Loucy (cell line): ENCODE results near the gene LVRN.

Experiments
- H2AFZ ChIP-seq: fragments of 200-600 bp; sonication (generic); 2 replicates; pipeline ENCODE4 v1.6.0; 2016; ENCODE audit warnings: antibody characterized with exemption, mild to moderate bottlenecking, low read length, moderate library complexity
- H3F3A ChIP-seq: fragments of 200-600 bp; 2 replicates; pipeline ENCODE4 v1.6.0; 2016; ENCODE audit warnings: antibody characterized with exemption, low read depth, mild to moderate bottlenecking
- H3K27me3 ChIP-seq: fragments of 200-600 bp; sonication (generic); 2 replicates; pipeline ENCODE4 v1.6.1; 2014; ENCODE audit warnings: low read length, mild to moderate bottlenecking; ENCODE audit not compliant: insufficient read depth, poor library complexity, severe bottlenecking
- H3K36me3 ChIP-seq: fragments of 200-600 bp; sonication (generic); 2 replicates; pipeline ENCODE4 v1.6.1; 2016; ENCODE audit warnings: low read length; ENCODE audit not compliant: insufficient read depth
- H3K4me1 ChIP-seq: fragments of 200-600 bp; sonication (generic); 2 replicates; pipeline ENCODE4 v1.5.1; 2014; ENCODE audit warnings: low read length, mild to moderate bottlenecking; ENCODE audit not compliant: insufficient read depth, poor library complexity, severe bottlenecking
- H3K4me2 ChIP-seq: fragments of 200-600 bp; sonication (generic); 2 replicates; pipeline ENCODE4 v1.6.0; 2014; ENCODE audit warnings: antibody characterized with exemption, low read length, low read depth, mild to moderate bottlenecking; ENCODE audit not compliant: poor library complexity, severe bottlenecking
- H3K4me3 ChIP-seq: fragments of 200-600 bp; sonication (generic); 2 replicates; pipeline ENCODE4 v1.5.1; 2014; ENCODE audit warnings: low read length, mild to moderate bottlenecking, mixed read lengths; ENCODE audit not compliant: poor library complexity, severe bottlenecking
- H3K79me2 ChIP-seq: fragments of 200-600 bp; sonication (generic); 2 replicates; pipeline ENCODE4 v1.6.1; 2014; ENCODE audit warnings: low read length; ENCODE audit not compliant: insufficient read depth
- H3K9ac ChIP-seq: fragments of 200-600 bp; sonication (generic); 2 replicates; pipeline ENCODE4 v1.6.0; 2014; ENCODE audit warnings: mild to moderate bottlenecking, low read depth, low read length, moderate library complexity; ENCODE audit not compliant: poor library complexity, severe bottlenecking
- H3K9me2 ChIP-seq: fragments of 200-600 bp; sonication (generic); replicated peaks from 2 replicates; pipeline ENCODE4 v1.6.1; 2016; ENCODE audit warnings: low read depth, low read length, mixed read lengths
- H3K9me3 ChIP-seq: fragments of 200-600 bp; sonication (generic); 2 replicates; pipeline ENCODE4 v1.6.1; 2014; ENCODE audit warnings: mild to moderate bottlenecking, antibody characterized with exemption, low read length, low read depth; ENCODE audit not compliant: insufficient read depth
- H4K20me1 ChIP-seq: fragments of 200-600 bp; sonication (generic); 2 replicates; pipeline ENCODE4 v1.6.0; 2014; ENCODE audit warnings: antibody characterized with exemption, low read length, mild to moderate bottlenecking; ENCODE audit not compliant: insufficient read depth, poor library complexity, severe bottlenecking
- EZH2phosphoT487 ChIP-seq: fragments of 200-600 bp; IDR thresholded peaks from 2 replicates; pipeline ENCODE4 v1.6.1; 2018; ENCODE audit warnings: antibody characterized with exemption, mild to moderate bottlenecking, moderate library complexity, borderline replicate concordance
- TF ChIP-seq, protein P1 (sequence below): fragments of 200-600 bp; sonication (generic); conservative IDR thresholded peaks from 2 replicates; pipeline ENCODE4 v1.5.1; 2014; ENCODE audit warnings: mild to moderate bottlenecking, antibody characterized with exemption, low read length

LVRN gene

GRCh38 chr5:116063950-116064349 lies 101.7 kb downstream of the LVRN start:
- Histone ChIP-seq H3K9me3 (no peaks in the 10 kb centered on the region), H3K27me3 (no peaks in the 10 kb centered on the region), H3K79me2 (no peaks in the 10 kb centered on the region), H3K4me1 (no peaks in the 10 kb centered on the region), H3K9me2 (no peaks in the 10 kb centered on the region), H2AFZ (no peak overlapping the region), H3K9ac (no peak overlapping the region), H3K36me3 (no peaks in the 10 kb centered on the region), H3K4me3 (no peak overlapping the region), H3F3A (no peaks in the 10 kb centered on the region), H4K20me1 (no peaks in the 10 kb centered on the region), H3K4me2 (no peak overlapping the region)
- no peak for TF ChIP-seq EZH2phosphoT487

DNA sequence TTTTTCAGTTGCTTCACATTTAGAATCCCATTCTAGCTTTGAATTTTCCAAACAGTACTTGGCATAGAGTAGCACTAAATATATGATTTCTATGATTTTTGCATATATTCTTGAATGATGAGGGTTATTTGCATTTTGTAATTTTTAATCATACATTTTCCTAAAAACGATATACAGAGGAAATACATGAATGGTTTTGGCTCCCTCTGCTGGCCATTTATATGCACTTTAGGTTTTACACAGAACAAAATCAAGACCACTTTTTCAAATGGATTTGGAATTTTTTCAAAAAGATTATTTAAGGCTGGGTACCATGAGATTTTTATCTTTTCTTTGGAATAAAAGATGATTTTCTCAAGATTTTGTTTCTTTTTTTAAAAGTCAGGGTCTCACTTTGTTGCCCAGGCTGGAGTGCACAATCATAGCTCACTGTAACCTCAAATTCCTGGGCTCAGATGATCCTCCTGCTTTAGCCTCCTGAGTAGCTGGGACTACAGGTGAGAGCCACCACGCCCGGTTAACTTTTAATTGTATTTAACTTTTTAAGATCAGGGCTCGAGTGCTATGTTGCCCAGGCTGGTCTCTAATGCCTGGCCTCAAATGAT lies 105.9 kb downstream of the LVRN start:
- no peaks in the 10 kb centered on the region for H3K27me3 ChIP-seq
- TF ChIP-seq EZH2phosphoT487, result no peak
- TF ChIP-seq, protein P1, sequence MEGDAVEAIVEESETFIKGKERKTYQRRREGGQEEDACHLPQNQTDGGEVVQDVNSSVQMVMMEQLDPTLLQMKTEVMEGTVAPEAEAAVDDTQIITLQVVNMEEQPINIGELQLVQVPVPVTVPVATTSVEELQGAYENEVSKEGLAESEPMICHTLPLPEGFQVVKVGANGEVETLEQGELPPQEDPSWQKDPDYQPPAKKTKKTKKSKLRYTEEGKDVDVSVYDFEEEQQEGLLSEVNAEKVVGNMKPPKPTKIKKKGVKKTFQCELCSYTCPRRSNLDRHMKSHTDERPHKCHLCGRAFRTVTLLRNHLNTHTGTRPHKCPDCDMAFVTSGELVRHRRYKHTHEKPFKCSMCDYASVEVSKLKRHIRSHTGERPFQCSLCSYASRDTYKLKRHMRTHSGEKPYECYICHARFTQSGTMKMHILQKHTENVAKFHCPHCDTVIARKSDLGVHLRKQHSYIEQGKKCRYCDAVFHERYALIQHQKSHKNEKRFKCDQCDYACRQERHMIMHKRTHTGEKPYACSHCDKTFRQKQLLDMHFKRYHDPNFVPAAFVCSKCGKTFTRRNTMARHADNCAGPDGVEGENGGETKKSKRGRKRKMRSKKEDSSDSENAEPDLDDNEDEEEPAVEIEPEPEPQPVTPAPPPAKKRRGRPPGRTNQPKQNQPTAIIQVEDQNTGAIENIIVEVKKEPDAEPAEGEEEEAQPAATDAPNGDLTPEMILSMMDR, result peak; percentile 74
- no peak overlapping the region for H3K9ac ChIP-seq
- no peak overlapping the region for H3K4me3 ChIP-seq
- no peaks in the 10 kb centered on the region for H3K9me3 ChIP-seq
- H3K9me2 ChIP-seq, result no peaks in the 10 kb centered on the region
- H3K79me2 ChIP-seq, result no peaks in the 10 kb centered on the region
- H3K4me1 ChIP-seq, result no peaks in the 10 kb centered on the region
- no peak overlapping the region for H3K4me2 ChIP-seq
- no peaks in the 10 kb centered on the region for H3F3A ChIP-seq
- peak overlapping the region; percentile 36; the same call in 1 of the 2 replicates for H2AFZ ChIP-seq
- no peaks in the 10 kb centered on the region for H4K20me1 ChIP-seq
- no peaks in the 10 kb centered on the region for H3K36me3 ChIP-seq

- H3K9me3 ChIP-seq, result no peaks in the 10 kb centered on the region
These were observed 108.9 kb downstream of the LVRN start for GRCh38 chr5:116071211-116071610.

More at GRCh38 chr5:116071211-116071610, 108.9 kb downstream of the LVRN start:
- H3K4me2 ChIP-seq, result no peak overlapping the region
- H3K4me3 ChIP-seq, result no peak overlapping the region
- no peak overlapping the region for H3K9ac ChIP-seq
- H4K20me1 ChIP-seq, result no peaks in the 10 kb centered on the region
- peaks cover 11% of the 10 kb centered on the region for H3K4me1 ChIP-seq
- no peaks in the 10 kb centered on the region for H3K36me3 ChIP-seq
- TF ChIP-seq, protein P1, result no peak
- no peak for TF ChIP-seq EZH2phosphoT487
- no peak overlapping the region for H2AFZ ChIP-seq
- H3F3A ChIP-seq, result no peaks in the 10 kb centered on the region
- H3K27me3 ChIP-seq, result no peaks in the 10 kb centered on the region
- no peaks in the 10 kb centered on the region for H3K79me2 ChIP-seq
- no peaks in the 10 kb centered on the region for H3K9me2 ChIP-seq
